Stimulated activated effector memory CD8-positive, alpha-beta T cell treated with anti-CD3 and anti-CD28 coated beads, Interleukin-12 subunit alpha, Interleukin-12 subunit beta, amount 100 ng/mL, for 72 hours (primary cell): ENCODE data around the gene SMTN.
A peak's percentile ranks its signal among the peaks of the same experiment; 100 is the strongest.

Source experiments
- ATAC-seq: fragments of 150-1000 bp; cut with Tn5 transposase; 2 replicates; pipeline ENCODE4 v1.10.0; 2021
- DNase-seq, 2 donors: peaks; one replicate each; pipeline ENCODE4 v3.0.0; 2021 to 2022; ENCODE audit warnings: low spot score in 2 of 2
- H3K27ac Mint-ChIP-seq: one replicate; pipeline ENCODE4 v1.8.0; 2022; ENCODE audit warnings: mild to moderate bottlenecking, mixed read lengths
- H3K36me3 Mint-ChIP-seq: one replicate; pipeline ENCODE4 v1.8.0; 2022; ENCODE audit warnings: mild to moderate bottlenecking, mixed read lengths
- H3K4me1 Mint-ChIP-seq: one replicate; pipeline ENCODE4 v1.8.0; 2022; ENCODE audit warnings: mixed read lengths
- H3K4me3 Mint-ChIP-seq: one replicate; pipeline ENCODE4 v1.8.0; 2022; ENCODE audit warnings: mild to moderate bottlenecking, mixed read lengths
- H3K9me3 Mint-ChIP-seq: one replicate; pipeline ENCODE4 v1.8.0; 2022; ENCODE audit warnings: mixed read lengths

Gene SMTN

DNA sequence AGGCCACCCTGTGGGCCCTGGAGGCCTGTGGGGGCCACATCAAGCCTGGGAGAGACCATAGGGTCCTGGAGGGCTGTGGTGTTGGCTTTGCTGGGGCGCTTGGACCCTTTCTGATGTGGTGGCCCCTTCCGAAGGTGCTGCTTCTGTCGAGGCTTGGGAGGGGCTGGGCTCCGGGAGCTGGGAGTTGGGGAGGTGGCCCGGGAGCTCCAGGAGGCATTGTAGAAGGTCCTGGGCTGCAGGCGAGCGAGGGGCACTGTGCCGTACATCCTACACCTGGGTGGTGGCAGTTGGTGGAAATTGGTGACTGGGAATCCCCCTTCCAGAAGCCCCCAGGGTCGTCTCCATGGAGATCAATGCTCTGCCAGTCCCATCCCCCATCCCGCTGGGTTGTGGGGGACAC, 56.6 kb downstream of the SMTN start:
- DNase-seq (no peak), ATAC-seq (no peak)
- no peak overlapping the region for H3K27ac Mint-ChIP-seq
- no peak overlapping the region for H3K4me3 Mint-ChIP-seq
- no peaks in the 10 kb centered on the region for H3K4me1 Mint-ChIP-seq
- H3K9me3 Mint-ChIP-seq, result no peaks in the 10 kb centered on the region
- no peaks in the 10 kb centered on the region for H3K36me3 Mint-ChIP-seq

- Mint-ChIP-seq H3K36me3 (no peaks in the 10 kb centered on the region), H3K27ac (no peak overlapping the region), H3K4me1 (no peaks in the 10 kb centered on the region), H3K4me3 (no peak overlapping the region), H3K9me3 (no peaks in the 10 kb centered on the region)
- no peak for ATAC-seq
- DNase-seq, result no peak
These were observed 57.0 kb downstream of the SMTN start for GRCh38 chr22:31138126-31138525.

DNA sequence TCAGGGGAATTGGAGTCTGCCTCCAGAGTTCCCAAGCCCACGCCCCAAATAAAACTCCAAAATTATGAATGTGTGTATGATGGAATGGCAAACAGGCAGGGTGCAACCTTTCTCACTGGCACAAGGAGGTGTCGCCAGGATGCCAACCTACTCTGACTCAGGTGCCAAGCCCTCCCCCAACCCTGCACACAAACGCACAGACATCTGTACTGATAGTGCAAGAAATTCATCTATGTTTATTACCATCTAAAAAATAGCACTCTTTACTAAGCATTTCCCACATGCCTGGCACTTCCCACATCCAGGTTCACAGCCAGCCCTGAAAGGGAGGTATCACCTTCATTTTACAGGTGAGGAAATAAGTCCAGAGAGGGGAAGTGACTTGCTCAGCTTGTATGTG, 57.9 kb downstream of the SMTN start:
- no peak overlapping the region for H3K27ac Mint-ChIP-seq
- no peaks in the 10 kb centered on the region for H3K9me3 Mint-ChIP-seq
- H3K36me3 Mint-ChIP-seq, result no peaks in the 10 kb centered on the region
- H3K4me1 Mint-ChIP-seq, result no peaks in the 10 kb centered on the region
- H3K4me3 Mint-ChIP-seq, result no peak overlapping the region
- ATAC-seq (no peak), DNase-seq (no peak)

DNA sequence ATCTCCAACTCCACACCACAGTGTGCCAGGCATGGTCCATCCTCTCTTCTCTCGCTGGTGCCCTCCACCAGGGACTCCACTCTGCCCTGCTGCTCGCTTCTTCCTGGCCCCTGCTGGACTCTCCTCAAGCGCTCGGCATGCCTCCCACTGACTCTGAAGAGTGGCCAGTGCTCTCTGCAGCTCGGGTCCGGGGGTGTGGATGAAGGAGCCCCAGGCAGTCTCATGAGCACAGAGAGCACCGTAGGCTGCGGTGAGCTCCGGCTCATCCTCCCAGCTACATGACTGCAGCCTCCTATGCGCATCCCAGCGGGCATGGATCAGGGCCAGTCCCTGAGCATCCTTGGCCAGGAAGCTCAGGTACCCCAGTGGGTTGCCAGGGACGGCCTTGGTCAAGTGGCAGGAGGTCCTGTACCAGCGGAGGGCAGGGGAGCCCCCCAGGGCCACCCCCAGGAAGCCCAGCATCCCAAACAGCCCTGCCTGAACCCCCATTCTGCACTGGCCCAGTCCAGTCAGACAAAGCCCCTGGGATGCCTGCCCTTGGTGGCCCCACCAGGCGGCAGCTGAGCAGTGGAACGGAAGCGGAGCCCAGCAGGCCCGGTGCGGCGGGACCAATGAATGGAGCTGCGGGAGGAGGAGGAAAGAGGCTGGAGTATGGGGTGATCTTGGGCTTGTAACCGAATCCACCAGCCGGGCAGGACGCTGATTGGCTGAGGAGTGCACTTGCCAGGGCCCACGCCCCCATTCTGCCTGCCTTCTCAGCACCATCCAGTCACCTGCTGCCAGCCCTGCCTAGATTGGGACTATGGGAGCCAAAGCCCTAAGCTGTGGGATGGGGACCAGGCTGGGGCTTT, 59.0 kb downstream of the SMTN start, which contains the start of gene PLA2G3:
PLA2G3 (minus strand) TSS at position 643 of the 851 bp plus-strand sequence; CDS start at position 489, 154 bp downstream.
- Mint-ChIP-seq H3K27ac (peak within 1 kb of the TSS; percentile 56), H3K4me3 (no peak within 1 kb of the TSS), H3K4me1 (no peaks in the 10 kb centered on the region), H3K36me3 (no peaks in the 10 kb centered on the region), H3K9me3 (no peaks in the 10 kb centered on the region)
- DNase-seq, result no peak
- ATAC-seq, result no peak

- Mint-ChIP-seq H3K4me3 (no peak overlapping the region), H3K36me3 (no peaks in the 10 kb centered on the region), H3K4me1 (no peaks in the 10 kb centered on the region), H3K9me3 (no peaks in the 10 kb centered on the region), H3K27ac (peak overlapping the region; percentile 56)
- ATAC-seq (no peak), DNase-seq (no peak)
These were observed 59.6 kb downstream of the SMTN start for GRCh38 chr22:31140746-31141145.

GRCh38 chr22:31141551-31141950, 60.4 kb downstream of the SMTN start:
- Mint-ChIP-seq H3K27ac (peak overlapping the region; percentile 56), H3K9me3 (no peaks in the 10 kb centered on the region), H3K36me3 (no peaks in the 10 kb centered on the region), H3K4me3 (no peak overlapping the region), H3K4me1 (no peaks in the 10 kb centered on the region)
- DNase-seq (no peak), ATAC-seq (no peak)

DNA sequence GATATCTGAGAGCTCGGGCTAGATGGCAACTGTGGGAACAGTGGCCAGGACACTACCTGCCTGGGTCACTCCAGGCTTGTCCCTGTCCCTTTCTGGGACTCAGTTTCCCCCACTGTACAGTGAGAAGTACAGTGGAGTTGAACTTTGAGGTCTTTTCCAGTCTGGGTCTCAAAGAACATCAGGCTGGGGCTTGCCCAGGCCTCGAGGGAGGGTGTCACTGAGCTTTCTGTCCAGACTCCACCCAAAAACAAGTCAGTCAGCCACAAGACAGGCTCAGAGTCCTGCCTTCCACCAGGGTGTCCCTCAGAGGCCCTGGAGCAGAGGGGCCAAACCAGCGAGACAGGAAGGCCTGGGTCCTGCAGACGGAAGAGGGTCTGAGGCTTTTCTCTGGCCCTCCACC, 61.2 kb downstream of the SMTN start:
- peak overlapping the region; percentile 56 for H3K27ac Mint-ChIP-seq

GRCh38 chr22:31143038-31143437, 61.9 kb downstream of the SMTN start:
- H3K27ac Mint-ChIP-seq, result peak overlapping the region; percentile 50
- no peak for ATAC-seq
- H3K9me3 Mint-ChIP-seq, result no peaks in the 10 kb centered on the region
- no peaks in the 10 kb centered on the region for H3K4me1 Mint-ChIP-seq
- no peak for DNase-seq
- no peaks in the 10 kb centered on the region for H3K36me3 Mint-ChIP-seq
- no peak overlapping the region for H3K4me3 Mint-ChIP-seq

More for the DNA sequence above, 61.2 kb downstream of the SMTN start:
- Mint-ChIP-seq H3K9me3 (no peaks in the 10 kb centered on the region), H3K4me3 (no peak overlapping the region), H3K4me1 (no peaks in the 10 kb centered on the region), H3K36me3 (no peaks in the 10 kb centered on the region)
- no peak for ATAC-seq
- DNase-seq, result no peak

- Mint-ChIP-seq H3K36me3 (no peaks in the 10 kb centered on the region), H3K9me3 (no peaks in the 10 kb centered on the region), H3K27ac (peak overlapping the region; percentile 50), H3K4me1 (no peaks in the 10 kb centered on the region), H3K4me3 (no peak overlapping the region)
- no peak for DNase-seq
- ATAC-seq, result no peak
These were observed 62.4 kb downstream of the SMTN start for GRCh38 chr22:31143537-31143936.

DNA sequence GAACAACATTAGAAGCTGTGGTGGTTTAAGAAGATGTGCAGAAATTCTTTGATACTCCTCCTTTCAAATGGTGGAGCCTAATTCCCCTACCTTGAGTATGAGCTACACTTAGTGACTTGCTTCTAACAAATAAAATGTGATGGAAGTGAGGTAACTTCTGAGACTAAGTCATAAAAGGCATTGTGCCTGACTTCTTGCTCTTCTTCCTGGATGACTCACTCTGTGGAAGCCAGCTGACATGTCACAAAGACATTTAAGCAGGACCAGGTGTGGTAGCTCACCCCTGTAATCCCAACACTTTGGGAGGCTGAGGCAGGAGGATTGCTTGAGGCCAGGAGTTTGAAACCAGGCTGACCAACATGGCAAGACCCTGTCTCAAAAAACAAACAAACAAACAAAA, 63.1 kb downstream of the SMTN start:
- H3K36me3 Mint-ChIP-seq, result no peaks in the 10 kb centered on the region
- ATAC-seq (peak; percentile 17), DNase-seq (no peak)
- H3K4me3 Mint-ChIP-seq, result no peak overlapping the region
- no peaks in the 10 kb centered on the region for H3K4me1 Mint-ChIP-seq
- H3K9me3 Mint-ChIP-seq, result no peaks in the 10 kb centered on the region
- H3K27ac Mint-ChIP-seq, result peak overlapping the region; percentile 50

GRCh38 chr22:31148488-31148887, 67.4 kb downstream of the SMTN start:
- Mint-ChIP-seq H3K4me3 (no peak overlapping the region), H3K9me3 (no peaks in the 10 kb centered on the region), H3K36me3 (no peaks in the 10 kb centered on the region), H3K4me1 (no peaks in the 10 kb centered on the region), H3K27ac (peak overlapping the region; percentile 8)
- ATAC-seq (no peak), DNase-seq (no peak)

DNA sequence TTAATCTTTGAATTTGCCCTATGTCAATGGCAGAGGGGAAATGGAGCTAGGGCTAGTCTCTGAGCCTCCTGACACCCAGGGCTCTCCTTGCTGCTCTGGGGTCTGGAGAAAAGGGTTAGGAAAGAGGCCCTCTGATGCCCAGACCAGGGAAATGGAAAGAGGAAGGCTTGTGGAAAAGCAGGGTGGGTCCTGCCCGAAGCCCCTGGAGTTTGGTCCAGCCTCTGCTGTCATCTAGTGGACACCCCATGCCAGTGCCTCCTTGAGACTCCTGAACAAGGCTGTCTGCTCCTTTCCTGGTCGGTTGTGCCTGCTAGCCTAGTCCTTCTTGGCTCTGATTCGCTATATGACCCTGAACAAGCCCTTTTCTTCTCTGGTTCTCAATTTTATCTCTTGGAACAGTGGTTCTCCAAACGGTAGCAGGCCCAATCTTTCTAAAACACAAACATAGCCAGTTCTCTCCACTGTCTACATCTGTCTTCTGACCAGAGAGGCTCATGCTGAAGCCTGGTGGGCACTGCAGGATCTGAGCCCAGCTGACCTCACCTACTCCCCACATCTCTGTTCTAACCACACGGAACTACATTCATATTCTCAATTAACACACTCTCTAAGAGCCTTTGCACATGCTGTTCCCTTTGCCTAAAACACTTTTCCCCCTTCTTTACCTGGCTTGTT, 68.0 kb downstream of the SMTN start:
- peak overlapping the region; percentile 8 for H3K27ac Mint-ChIP-seq
- no peaks in the 10 kb centered on the region for H3K9me3 Mint-ChIP-seq
- no peak overlapping the region for H3K4me3 Mint-ChIP-seq
- H3K4me1 Mint-ChIP-seq, result no peaks in the 10 kb centered on the region
- peak; percentile 65 for ATAC-seq
- DNase-seq, result peak in 1 of 2 donors; percentile 53
- no peaks in the 10 kb centered on the region for H3K36me3 Mint-ChIP-seq

DNA sequence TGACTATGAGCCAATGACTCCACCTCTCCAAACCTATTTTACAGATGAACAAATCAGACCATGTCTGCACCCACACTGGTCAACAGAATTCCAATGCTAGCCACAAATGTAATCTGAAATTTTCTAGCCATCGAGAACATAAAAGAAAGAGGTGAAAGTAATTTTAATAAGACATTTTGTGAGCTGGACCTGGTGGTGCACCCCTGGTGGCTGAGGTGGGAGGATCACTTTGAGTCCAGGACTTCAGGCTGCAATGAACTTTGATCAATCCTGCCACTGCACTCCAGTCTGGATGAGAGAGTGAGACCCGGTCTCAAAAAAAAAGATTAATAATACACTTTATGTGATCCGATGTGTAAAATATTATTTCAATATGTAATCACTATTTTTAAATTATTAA, 69.5 kb downstream of the SMTN start:
- ATAC-seq (no peak), DNase-seq (no peak)
- Mint-ChIP-seq H3K9me3 (no peaks in the 10 kb centered on the region), H3K4me1 (no peaks in the 10 kb centered on the region), H3K36me3 (no peaks in the 10 kb centered on the region), H3K27ac (no peak overlapping the region), H3K4me3 (no peak overlapping the region)

- H3K27ac Mint-ChIP-seq, result no peak overlapping the region
- no peaks in the 10 kb centered on the region for H3K36me3 Mint-ChIP-seq
- no peaks in the 10 kb centered on the region for H3K9me3 Mint-ChIP-seq
- DNase-seq (no peak), ATAC-seq (no peak)
- H3K4me1 Mint-ChIP-seq, result no peaks in the 10 kb centered on the region
- no peak overlapping the region for H3K4me3 Mint-ChIP-seq
These were observed 70.8 kb downstream of the SMTN start for GRCh38 chr22:31151872-31152271.

GRCh38 chr22:31153357-31153756, 72.2 kb downstream of the SMTN start:
- no peak for ATAC-seq
- Mint-ChIP-seq H3K4me1 (no peaks in the 10 kb centered on the region), H3K36me3 (no peaks in the 10 kb centered on the region), H3K4me3 (no peak overlapping the region), H3K9me3 (no peaks in the 10 kb centered on the region), H3K27ac (no peak overlapping the region)
- DNase-seq, result no peak
